ENCODE results near the gene ULBP2.
"Not testable (repeated sequence)": the region's sequence is repeated elsewhere in the genome, so short reads cannot be mapped to it uniquely, and the experiment has no call there.

ULBP2 gene

DNA sequence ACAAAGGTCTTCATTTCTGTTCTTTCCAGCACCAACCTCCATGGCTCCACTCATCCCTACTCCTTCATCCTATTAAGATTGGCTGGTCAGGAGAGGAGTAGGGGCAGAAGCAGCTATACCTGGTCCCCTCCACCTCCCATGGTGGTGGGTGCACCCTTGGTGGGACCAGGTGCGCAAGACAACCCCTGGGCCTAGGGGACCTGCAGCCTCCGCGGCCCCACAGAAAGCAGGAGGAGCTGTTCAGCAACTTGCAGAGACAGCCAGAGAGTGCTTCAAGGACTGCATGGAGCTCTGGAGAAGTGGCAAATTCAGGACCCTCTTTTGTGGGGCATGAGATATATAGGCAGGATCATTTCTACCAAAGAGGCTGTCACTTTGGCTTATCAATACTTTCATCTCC, 9.8 kb downstream of the ULBP2 start:
- no peak for DNase-seq

DNA sequence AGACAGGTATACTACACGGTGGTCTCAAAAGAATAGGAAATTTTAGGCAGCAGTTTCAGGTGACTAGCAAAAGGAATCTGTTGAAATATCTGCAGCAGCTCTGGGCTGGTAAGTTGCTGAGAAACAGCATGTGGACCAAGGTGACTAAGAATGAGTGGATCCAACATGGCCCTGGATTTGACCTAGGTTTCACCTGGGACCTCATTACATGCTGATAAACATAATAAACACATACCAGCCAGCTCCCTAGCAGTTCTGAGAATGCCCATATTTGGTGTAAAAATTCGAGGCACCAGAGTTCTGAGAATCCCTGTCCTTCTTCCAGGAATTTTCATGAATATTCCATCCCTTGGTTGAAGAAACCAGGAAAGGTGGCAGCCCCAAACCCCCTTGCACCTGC, 11.6 kb downstream of the ULBP2 start:
- DNase-seq = not testable (repeated sequence)

DNA sequence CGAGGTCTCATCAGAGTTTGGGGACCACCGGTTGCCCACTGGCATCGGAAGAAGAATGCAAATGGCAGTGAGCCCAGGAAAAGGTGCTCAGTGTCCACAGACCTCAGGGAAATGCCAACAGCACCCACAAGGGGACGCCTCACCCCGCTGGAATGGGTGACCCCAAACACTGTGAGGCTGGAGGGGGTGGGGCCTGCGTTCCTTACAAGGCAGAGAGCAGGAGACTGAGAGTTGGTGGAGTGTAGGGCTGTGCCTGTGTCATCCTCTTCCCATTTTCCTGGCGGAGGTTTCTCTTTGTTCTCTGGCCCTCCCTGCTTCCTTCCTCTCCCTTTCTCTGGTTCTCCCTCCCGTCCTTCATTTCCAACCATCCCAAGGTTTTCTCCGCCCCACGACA, 12.1 kb downstream of the ULBP2 start:
- not testable (repeated sequence) for DNase-seq

DNA sequence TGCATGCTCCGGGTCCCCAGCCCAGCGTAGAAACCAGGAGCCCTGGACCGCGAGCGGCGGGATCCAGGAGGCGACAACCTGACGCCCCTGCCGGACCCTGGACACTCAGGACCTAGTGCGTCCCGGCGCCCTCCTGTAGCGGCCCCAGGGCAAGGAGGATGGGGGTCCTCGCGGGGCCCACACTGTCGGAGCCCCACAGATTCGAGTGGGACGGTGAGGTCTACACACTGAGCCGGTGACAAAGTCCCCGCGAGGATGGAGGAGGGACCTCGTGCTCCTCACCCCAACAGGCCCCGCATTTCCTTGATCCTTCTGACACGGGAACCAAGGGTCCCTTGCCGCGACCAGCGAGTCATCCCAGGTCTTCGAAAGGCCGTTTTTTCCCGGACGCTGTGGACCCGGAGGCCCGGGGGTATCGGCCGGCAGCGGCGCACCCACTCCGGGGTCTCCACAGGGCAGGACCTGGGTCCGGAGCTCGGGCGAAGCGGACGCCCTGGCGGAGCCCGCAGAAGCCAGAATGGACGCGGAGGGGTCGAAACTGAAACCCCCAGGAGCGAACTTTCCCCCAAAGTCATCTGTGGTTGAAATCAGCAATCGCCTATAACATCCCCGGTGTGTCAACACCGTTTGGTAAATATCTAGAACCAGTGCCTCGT, 12.6 kb downstream of the ULBP2 start:
- DNase-seq = not testable (repeated sequence)

DNA sequence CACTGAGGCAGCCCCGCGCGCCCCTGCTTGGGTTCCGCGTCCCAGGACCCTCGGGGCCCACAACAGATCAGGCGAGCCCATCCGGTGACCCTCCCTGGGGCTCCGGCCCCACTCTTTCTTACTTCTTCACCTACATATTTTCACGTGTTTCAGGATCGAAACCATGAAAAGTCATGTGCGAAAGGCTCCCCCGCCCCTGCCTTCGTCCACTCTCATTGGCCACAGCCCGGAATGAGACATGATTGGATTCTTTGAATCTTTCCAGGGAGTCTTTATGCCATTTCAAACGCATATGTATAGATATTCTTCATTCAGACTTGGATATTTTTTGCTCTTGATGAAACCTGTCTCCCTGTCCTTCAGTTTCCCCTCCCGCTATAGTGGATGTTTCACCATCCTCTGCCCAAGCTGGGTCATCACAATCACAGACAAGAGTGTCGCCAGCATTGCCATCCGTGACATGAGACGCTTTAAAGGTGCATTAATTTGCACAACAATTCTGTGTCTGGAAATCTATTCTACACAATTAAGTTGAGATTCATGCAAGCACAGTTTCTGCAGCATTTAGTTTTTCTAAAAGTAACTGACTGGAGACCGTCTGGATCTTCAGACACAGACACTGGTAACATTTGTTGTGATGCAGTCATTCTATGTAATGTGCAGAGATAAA, 13.3 kb downstream of the ULBP2 start:
- not testable (repeated sequence) for DNase-seq

DNA sequence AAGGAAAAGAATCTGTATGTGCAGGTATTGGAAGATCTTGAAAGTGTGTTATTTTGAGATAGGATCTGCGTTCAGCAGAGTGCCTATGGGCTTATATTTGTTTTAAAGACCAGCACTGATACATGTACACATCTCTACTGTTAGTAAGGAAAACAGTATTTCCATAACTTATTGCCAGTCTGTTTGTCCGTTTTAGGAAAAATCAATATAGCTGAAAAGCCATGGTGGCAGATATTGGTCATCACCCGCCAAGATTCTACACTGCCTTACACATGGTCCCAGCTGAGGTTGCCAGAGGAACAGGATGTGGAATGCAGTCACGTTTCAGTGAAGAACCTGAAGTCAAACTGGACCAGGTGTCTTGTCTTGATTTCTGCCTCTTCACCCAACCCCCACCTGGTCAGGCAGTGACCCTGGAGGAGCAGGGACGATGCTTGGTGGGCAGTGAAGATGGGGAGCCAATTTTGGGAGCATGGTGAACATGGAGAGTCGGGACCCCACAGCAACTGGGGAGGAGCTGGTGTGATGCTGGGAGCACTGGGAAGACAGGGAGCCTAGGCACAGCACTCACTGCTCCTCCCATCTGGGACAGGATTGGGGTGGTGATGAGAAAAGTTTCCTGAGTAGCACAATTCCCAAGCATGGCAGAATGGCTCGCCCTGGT, 14.0 kb downstream of the ULBP2 start:
- not testable (repeated sequence) for DNase-seq

DNA sequence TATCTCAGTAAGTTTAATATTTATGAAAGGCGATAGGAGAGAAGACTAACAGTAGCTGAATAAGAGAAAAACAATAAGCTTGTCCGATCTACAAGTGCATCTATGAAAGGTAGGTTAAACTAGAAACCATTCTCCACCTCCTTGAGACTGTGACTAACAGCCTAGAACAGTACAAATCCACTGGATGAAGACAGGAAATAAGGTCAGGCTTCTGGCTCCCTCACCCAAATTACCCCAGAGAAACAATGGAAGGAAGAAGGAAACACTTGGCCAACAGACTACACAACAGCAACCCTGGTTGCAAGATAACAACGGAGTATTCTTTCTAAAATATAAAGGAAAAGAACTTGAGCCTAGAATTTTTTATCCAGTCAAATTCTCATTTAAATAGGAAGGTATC, 16.3 kb downstream of the ULBP2 start:
- not testable (repeated sequence) for DNase-seq

DNA sequence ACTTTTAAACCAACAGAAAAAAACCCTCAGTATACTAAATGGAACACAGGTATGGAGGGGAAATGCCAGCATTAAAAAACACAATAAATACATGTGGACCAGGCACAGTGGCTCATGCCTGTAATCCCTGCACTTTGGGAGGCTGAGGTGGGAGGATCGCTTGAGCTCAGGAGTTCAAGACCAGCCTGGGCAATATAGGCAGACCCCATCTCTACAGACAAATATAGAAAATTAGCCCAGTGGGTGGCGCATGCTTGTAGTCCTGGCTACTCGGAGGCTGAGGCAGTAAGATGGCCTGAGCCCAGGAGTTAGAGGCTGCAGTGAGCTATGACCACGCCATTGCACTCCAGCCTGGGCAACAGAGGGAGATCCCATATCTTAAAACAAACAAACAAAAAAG, 18.0 kb downstream of the ULBP2 start:
- DNase-seq = not testable (repeated sequence)

DNA sequence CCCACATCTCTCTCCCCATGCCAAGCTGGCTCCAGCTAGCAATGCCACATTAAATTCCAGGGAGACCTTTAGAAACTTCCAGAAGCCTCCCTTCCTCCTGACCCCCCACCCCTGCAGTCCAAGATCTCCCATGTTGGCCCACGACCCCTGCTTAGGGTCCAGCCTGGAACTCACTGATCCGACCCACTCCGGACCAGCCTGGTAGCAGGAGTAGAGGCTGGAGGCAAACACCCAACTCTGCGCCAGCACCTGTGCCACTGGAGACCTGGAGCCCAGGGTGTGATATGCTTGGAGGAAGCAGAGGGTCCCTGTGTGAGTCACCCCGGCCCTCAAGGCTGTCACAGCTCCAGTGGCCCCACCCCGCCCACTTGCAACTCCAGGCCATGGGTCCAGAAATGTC, 18.7 kb downstream of the ULBP2 start:
- no peak for DNase-seq

DNA sequence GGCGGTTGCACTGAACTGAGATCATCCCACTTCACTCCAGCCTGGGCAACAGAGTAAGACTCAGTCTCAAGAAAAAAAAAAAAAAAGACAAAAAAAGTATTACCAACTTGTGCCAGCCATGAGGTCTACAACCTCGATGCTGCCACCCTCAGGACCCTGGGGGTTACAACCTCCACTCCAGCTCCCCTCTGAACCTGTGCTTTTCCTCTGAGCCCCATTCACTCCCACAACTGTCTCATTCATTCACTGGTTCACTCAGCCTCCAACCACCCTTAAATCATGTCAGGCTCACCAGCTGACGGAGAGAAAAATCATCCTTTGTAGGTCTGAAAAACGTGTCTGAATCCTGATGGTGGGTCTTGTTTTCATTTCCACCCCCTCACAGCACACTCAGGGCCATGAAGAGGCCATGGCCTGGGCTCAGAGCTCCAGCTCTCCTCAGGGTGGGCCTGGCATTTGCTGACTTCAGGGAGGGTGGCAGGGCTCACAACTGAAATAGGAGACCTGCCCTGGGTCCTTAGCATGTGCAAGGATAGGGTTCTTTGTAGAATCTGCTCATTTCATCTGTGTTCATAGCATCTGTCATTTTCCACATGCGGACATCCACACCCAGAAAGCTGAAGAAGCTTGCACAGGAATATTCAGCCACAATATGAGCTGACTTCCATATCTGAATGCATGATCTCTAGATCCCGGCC, 20.1 kb downstream of the ULBP2 start:
- DNase-seq = no peak

DNA sequence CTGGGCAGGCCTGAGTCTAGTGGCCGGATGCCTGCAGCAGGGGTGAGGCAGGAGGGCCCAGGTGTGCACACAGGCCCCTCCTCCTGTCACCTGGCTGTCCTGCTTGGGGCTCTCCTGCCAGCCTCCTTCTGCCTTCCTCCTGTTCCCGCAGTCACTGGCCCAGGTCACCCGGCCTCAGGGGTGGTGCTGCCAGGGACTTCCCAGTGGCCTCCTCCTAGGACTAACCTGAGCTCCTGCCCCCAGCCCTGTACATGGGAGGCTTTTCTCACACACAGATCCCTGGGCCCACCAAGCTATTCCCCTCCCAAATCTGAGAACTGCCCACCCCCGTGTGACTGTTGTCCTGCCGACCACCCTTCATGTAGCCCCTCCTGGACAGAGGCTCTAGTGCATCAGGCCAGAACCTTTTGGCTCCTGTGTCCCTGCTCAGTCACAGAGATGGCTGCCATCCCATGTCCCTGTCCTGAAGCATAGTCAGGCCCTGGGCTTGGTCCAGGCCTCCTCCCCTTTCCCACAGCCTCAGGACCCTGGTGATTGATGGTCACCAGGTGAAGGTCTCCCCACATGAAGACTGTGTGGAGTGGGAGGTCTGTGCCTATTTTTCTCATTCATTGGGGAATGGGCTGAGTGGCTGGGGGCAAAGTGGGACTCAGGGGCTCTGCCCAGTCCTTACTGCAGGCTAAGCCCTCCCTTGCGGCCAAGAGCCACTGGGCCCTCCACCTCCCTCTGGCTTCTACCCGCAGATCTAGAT, 20.8 kb downstream of the ULBP2 start:
- no peak for DNase-seq

DNA sequence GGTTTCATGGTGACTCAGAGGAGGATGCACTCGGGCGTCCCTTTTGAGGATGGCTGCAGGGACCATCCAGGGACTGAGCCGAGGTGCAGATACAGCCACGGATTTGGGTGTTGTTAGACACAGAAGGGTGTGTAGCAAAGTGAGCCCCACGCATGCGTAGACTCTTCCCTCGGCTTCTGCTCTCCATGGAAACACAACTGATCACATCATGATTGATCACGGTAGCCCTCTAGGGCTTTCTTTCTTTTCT, 21.3 kb downstream of the ULBP2 start:
- DNase-seq = no peak

DNA sequence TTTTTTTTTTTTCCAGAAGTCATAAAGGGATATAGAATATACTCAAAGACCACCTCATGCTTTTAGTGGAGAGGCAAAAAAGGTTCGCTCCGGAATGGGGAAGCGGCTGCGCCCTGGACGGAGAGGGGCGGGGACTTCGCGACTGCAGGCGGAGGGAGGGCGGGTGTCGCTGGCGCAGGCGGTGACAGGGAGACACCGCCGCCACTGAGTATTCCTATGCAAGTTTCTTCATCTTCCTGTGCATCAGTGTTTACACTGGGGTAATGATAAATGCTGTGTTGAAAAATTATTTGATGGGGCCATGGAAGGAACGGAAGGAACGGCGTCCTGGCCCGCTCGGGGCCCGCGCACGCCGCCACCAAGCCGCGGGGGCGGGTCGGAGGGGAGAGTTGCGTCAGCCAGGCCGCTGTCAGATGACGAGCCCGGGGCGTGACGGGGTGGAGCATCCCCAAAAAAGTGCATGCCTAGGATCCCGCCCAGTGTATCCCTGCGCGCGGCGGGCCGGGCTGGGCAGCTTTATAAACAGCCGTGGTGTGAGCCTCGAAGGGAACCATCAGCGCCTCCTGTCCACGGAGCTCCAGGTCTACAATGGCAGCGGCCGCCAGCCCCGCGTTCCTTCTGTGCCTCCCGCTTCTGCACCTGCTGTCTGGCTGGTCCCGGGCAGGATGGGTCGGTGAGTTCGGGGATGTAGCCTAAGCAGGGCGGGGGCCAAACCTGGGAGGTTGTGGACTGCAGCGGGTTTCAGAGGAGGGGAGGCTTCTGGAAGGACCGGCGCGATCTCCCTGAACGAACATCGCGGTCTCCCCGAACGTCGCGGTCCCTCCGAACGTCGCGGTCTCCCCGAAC, 21.9 kb downstream of the ULBP2 start, which contains the start of gene ULBP1:
Gene ULBP1 (plus strand): TSS at position 482 of the 846 bp plus-strand sequence. CDS start 107 bp downstream, at position 589.
- DNase-seq = peak; percentile 90

DNA sequence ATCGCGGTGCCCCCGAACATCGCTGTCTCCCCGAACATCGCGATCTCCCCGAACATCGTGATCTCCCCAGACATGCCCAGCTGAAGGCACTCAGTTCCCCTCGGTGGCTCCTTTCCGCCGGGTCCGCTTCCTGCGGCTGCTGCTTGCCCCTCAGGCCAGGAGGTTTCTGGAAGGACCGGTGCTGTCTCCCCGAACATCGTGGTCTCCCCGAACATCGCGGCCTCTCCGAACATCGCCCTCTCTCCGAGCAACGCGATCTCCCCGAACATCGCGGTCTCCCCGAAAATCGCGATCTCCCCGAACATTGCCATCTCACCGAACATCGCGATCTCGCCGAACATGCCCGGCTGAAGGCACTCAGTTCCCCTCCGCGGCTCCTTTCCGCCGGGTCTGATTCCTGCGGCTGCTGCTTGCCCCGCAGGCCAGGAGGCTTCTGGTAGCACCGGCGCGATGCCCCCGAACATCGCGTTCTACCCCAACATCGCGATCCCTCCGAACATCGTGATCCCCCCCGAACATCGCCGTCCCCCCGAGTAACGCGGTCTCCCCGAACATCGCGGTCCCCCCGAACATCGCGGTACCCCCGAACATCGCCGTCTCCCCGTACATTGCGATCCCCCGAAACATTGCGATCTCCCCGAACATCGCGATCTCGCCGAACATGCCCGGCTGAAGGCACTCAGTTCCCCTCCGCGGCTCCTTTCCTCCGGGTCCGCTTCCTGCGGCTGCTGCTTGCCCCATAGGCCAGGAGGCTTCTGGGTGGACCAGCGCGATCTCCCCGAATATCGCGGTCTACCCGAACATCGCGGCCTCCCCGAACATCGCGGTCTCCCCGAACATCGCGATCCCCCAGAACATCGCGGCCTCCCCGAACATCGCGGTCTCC, 22.7 kb downstream of the ULBP2 start:
- peak; percentile 84 for DNase-seq

DNA sequence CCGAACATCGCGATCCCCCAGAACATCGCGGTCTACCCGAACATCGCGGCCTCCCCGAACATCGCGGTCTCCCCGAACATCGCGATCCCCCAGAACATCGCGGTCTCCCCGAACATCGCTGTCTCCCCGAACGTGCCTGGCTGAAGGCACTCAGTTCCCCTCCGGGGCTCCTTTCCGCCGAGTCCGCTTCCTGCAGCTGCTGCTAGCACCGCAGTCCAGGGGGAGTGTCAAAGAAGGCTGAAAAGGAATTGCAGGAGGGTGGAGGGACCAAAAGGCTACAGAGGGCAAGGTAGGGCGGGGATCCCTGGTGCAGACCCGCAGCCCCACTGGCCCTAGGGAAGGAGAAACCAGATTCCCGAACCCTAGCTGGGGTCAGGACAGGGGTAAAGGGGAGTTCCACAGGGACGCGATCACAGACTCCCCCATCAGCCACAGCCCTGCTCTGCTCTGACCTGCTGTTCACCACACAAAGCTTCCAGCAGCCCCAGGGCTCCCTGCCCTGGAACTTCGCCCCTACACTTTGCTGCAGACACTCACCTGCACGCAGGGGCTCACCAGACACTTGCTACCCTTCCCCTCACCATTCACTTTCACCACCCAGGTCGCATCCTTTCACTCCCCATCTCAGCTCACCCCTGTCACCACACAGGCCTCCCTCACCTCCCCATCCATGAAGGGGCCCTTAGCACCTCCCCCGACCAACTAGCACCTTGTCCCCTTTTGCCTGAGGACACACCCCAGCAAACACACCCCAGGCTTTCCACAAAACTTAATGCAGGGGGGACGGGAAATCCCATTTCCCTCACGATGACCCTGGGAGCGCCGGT, 23.6 kb downstream of the ULBP2 start:
- peak; percentile 69 for DNase-seq

DNA sequence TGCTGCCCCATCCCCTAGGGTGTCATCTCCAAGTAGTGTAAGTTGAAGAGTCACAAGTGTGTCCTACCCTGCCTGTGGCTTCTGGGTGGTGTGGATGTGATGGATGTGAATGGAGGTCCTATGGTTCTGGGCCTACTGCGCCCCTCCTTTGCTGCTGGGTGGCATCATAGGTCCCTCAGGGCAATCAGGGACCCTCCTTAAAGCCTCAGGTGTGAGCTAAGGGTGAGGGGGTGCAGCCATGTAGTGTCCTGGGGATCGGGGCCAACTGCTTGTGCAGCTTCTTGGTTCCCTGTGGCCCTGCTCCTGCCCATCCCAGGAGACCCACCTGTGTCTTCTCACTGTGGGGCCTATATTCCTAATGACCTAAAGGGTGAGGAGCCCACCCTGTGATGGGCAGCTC, 24.5 kb downstream of the ULBP2 start:
- DNase-seq = not testable (repeated sequence)

DNA sequence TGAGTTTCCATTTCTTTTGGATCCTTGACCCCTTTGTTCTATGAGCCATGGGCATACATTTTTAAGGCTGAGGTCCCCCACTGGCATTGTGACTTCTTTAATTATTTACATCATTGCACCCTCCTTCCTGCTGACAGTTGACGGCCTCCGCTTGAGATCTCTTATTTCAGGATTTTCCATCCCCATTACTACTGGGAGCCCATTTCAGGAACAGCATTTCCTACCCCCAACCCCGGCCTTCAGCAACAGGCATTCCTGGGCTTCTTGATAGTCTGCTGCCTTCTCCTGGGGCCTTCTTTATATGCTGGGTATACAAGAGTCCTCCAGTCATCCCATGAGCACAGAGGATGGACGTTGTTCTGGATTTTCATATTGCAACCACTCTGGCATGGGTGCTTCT, 25.8 kb downstream of the ULBP2 start:
- DNase-seq = no peak

DNA sequence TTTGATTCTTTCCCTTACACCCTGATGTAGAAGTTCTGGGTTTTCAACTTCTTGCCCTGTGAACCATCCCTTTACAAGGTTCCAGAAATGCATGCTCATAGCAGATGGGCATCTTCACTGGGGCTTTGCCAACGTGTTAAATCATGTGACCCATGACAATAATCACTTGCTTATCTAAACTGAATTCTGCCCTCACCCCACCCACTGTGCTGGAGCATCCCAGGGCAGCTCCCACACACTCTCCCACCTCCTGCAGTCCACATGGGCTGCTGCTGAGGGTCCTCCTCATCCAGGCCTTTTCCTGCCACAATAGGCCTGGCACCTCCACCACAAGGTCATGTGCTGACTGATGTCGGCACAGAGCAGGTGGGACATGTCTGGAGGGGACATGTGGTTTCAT, 26.2 kb downstream of the ULBP2 start:
- DNase-seq = not testable (repeated sequence)

DNA sequence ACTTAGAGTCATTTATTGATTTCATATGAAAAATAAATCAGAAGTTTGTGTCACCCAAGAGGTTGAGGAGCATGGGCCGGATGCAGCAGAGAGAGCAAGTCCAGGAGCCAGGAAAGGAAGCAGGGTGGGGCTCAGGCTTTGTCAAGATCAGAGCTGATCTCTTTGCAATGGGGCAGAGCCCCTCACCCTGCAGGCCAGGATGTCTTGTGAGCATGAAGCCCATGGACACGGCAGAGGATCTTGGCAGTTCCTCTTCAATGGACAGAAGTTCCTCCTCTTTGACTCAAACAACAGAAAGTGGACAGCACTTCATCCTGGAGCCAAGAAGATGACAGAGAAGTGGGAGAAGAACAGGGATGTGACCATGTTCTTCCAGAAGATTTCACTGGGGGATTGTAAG, 27.1 kb downstream of the ULBP2 start:
- DNase-seq = not testable (repeated sequence)

DNA sequence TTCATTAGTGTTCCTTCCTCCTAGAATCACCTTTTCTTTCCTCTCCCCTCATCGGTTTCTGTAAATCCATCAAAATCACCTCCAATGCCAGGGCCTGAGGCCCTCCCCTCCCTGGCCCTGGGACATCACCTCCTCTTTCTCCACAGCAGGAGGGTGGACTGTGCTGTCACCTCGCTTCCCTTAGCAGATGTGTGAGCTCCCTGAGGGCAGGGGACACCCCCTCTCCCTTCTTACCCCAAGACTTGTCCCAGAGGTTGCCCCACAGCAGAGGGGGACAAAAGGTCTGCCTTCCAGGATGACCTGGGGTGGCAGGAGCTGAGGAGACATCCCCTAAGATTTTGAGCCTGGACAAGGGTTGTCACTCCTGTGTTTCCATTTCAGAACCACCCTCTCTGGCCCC, 27.8 kb downstream of the ULBP2 start:
- no peak for DNase-seq
